ENCODE data around the gene SNUPN.
A peak's percentile ranks its signal among the peaks of the same experiment; 100 is the strongest.

SNUPN gene

DNA sequence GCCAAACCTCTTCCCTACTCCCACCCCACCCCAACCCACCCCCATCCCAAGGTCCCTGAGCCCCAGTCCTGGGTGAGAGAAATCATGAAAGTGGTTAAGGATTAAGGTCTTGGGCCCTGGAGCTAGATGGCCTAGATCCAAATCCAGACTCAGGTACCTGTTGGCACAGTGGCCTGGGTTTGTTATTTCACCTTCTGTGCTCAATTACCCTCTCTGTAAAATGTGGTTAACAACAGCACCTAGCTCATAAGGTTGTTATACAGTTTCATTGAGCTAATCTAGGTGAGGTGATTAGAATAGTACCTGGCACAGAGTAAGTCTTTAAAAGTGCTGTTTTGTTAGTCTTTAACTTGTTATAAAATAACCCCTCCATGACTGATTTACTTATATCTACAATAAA is 6.4 kb upstream of the SNUPN start:
- no peak for DNase-seq (ENCODE audit: low read depth, low spot score)
- CTCF ChIA-PET: interaction anchor here (0.7 kb wide), 1 partner anchor 54 kb away, joined by 3 read pairs; no protein-coding TSS in a partner anchor
- POLR2A ChIA-PET: no interaction called here
- H3K4me3 ChIP-seq (ENCODE audit: low read depth, low read length): no peak overlapping the region
- no peak for TF ChIP-seq CTCF (IDR thresholded peaks at IDR 0.05; ENCODE audit: insufficient read depth, low read length, missing control alignments)

- ChIA-PET CTCF (no interaction called here), POLR2A (no interaction called here)
- no peak for TF ChIP-seq CTCF (IDR thresholded peaks at IDR 0.05; ENCODE audit: insufficient read depth, low read length, missing control alignments)
These were observed 3.0 kb downstream of the SNUPN start for GRCh38 chr15:75622505-75622904.

DNA sequence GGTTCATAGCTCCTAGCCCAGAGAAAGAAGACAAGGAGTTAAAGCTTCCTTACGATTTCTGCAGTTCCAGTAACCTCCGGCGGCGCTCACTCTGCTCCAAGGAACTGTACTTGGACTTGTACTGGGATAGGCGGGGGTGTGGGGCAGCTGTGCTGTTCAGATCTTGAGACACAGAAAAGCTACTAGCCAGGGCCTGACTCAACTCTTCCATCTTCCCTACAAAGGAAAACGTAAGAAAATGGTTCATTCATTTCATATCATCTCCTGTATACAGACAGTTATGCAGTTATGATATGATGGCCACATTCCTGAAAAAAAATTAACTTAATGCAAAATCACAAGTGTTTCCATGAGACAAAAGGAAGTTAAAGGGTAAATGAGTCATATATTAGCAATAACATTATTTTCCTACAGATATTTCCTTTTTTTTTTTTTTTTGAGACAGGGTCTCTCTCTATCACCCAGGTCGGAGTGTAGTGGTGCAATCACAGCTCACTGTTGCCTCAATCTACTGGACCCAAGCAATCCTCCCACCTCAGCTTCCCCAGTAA is 4.6 kb downstream of the SNUPN start:
- TF ChIP-seq CTCF (IDR thresholded peaks at IDR 0.05; ENCODE audit: insufficient read depth, low read length, missing control alignments): peak; percentile 40
- peak overlapping the region; percentile 46 for H3K4me3 ChIP-seq (ENCODE audit: low read depth, low read length)
- DNase-seq (ENCODE audit: low read depth, low spot score): peak; percentile 67
- ChIA-PET POLR2A (interaction anchor here (0.8 to 1.6 kb wide), 8 partner anchors 13 to 253 kb away, joined by 3 to 10 read pairs (median 4); partner anchors contain the start of genes IMP3 and MAN2C1), CTCF (interaction anchor here (0.7 to 1.8 kb wide), 19 partner anchors 11 to 253 kb away, joined by 3 to 7 read pairs (median 3); partner anchors contain the start of gene SNX33)

More at GRCh38 chr15:75622505-75622904, 3.0 kb downstream of the SNUPN start:
- H3K4me3 ChIP-seq (ENCODE audit: low read depth, low read length): no peak overlapping the region
- DNase-seq (ENCODE audit: low read depth, low spot score): no peak

DNA sequence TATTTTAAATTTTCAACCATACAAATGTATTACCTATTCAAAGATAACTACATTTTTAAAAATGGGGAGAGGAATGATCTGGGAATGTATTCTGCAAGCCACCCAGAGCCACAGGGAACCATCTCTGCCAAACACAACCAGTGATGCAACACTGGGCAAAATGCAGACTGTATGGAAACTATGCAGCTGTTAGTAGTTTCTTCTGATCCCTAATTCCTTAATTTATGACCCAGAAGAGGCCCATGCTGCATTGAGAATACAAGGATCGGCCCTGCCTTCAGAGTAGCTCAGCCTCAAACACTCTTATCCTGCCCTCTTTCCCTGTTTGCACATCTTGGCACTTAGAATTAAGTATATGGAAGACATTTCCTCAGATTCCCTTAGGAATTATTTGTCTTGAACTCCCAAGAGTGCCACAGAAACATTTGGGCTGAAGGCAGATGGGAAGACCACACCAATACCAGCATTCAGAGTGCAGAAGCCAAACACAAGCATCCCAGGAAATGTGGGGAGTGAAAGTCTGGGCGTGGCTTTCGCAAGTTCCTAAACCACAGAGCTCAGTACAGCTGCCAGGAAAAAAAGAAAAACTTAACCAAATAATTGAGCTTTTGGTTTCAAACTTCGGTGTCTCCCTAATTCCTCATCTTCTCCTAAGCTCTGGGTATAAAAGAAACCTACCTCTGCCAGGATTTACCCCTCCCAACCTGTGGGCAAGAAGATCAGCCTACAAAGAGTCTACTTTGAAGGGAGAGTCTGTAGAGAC is 5.3 kb downstream of the SNUPN start:
- POLR2A ChIA-PET: interaction anchor here (0.6 to 1.6 kb wide), 9 partner anchors 14 to 252 kb away, joined by 3 to 10 read pairs (median 4); partner anchors contain the start of genes IMP3 and MAN2C1
- CTCF ChIA-PET: interaction anchor here (0.6 to 1.8 kb wide), 21 partner anchors 10 to 252 kb away, joined by 3 to 7 read pairs (median 3); partner anchors contain the start of genes PTPN9 and SNX33
- DNase-seq (ENCODE audit: low read depth, low spot score): no peak
- no peak for TF ChIP-seq CTCF (IDR thresholded peaks at IDR 0.05; ENCODE audit: insufficient read depth, low read length, missing control alignments)
- H3K4me3 ChIP-seq (ENCODE audit: low read depth, low read length): peak overlapping the region; percentile 46

DNA sequence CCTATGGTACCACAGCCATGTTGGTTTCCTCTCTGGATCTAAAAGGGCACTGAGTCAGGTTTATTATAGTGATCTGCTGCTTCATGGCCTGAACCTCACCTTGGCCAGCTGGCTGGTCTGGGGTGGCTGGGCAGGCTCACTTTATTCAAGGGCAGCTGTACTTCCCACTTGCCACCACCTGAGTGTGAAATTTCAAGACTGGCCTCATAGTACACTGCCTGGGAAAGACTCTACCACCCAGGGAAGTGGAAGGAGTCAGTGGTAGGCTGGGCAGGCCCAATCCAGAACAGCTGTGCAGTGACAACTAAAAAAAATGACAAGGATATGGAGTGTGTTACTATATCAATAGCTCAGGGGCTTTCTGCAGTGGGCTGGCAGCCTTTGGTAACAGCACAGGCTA is 8.8 kb downstream of the SNUPN start:
- ChIA-PET CTCF (interaction anchor here (0.7 to 2.7 kb wide), 3 partner anchors 16 to 249 kb away, joined by 3 to 8 read pairs (median 4); no protein-coding TSS in a partner anchor), POLR2A (no interaction called here)
- no peak for TF ChIP-seq CTCF (IDR thresholded peaks at IDR 0.05; ENCODE audit: insufficient read depth, low read length, missing control alignments)
- H3K4me3 ChIP-seq (ENCODE audit: low read depth, low read length): no peak overlapping the region
- no peak for DNase-seq (ENCODE audit: low read depth, low spot score)
